ENCODE data around the gene SSB.
"Not testable (repeated sequence)": the region's sequence is repeated elsewhere in the genome, so short reads cannot be mapped to it uniquely, and the experiment has no call there.

Gene SSB

GRCh38 chr2:169756342-169756741, 42.3 kb upstream of the SSB start:
- Histone ChIP-seq H3K4me2 (ENCODE audit: low read depth, low read length) (no peak overlapping the region), H3K4me1 (ENCODE audit: low read length) (no peaks in the 10 kb centered on the region), H3K4me3 (ENCODE audit: low read length) (no peak overlapping the region), H3K27ac (ENCODE audit: low read length) (no peak overlapping the region), H3K9ac (ENCODE audit: low read length) (no peak overlapping the region), H3K36me3 (replicated peaks; ENCODE audit: insufficient read depth, low read length) (no peaks in the 10 kb centered on the region), H3K27me3 (replicated peaks; ENCODE audit: insufficient read depth, low read length) (no peaks in the 10 kb centered on the region), H3K9me3 (replicated peaks; ENCODE audit: insufficient read depth, low read length) (no peaks in the 10 kb centered on the region), H4K20me1 (ENCODE audit: insufficient read depth, low read length) (no peaks in the 10 kb centered on the region), H3F3A (ENCODE audit: insufficient read depth, low read length) (no peaks in the 10 kb centered on the region), H2AFZ (ENCODE audit: low read length) (no peak overlapping the region), H3K79me2 (ENCODE audit: low read length) (no peaks in the 10 kb centered on the region), H3K9me2 (replicated peaks; ENCODE audit: insufficient read depth, low read length) (no peaks in the 10 kb centered on the region)
- no peak for TF ChIP-seq CTCF (IDR thresholded peaks at IDR 0.05; ENCODE audit: low read length)
- no peak for DNase-seq

- no peaks in the 10 kb centered on the region for H3K36me3 ChIP-seq (replicated peaks; ENCODE audit: insufficient read depth, low read length)
- no peaks in the 10 kb centered on the region for H3K79me2 ChIP-seq (ENCODE audit: low read length)
- DNase-seq, result no peak
- no peak overlapping the region for H3K9ac ChIP-seq (ENCODE audit: low read length)
- no peak overlapping the region for H2AFZ ChIP-seq (ENCODE audit: low read length)
- TF ChIP-seq CTCF (IDR thresholded peaks at IDR 0.05; ENCODE audit: low read length) (no peak), EZH2phosphoT487 (IDR thresholded peaks at IDR 0.05; ENCODE audit: low read length) (no peak), EZH2 (optimal IDR thresholded peaks at IDR 0.05; ENCODE audit: low read depth, low read length) (no peak)
- no peak overlapping the region for H3K4me3 ChIP-seq (ENCODE audit: low read length)
- H3K4me2 ChIP-seq (ENCODE audit: low read depth, low read length), result no peak overlapping the region
- no peaks in the 10 kb centered on the region for H3K9me2 ChIP-seq (replicated peaks; ENCODE audit: insufficient read depth, low read length)
- H3F3A ChIP-seq (ENCODE audit: insufficient read depth, low read length), result no peaks in the 10 kb centered on the region
- no peak overlapping the region for H3K27ac ChIP-seq (ENCODE audit: low read length)
- no peaks in the 10 kb centered on the region for H3K9me3 ChIP-seq (replicated peaks; ENCODE audit: insufficient read depth, low read length)
- no peaks in the 10 kb centered on the region for H3K4me1 ChIP-seq (ENCODE audit: low read length)
- H3K27me3 ChIP-seq (replicated peaks; ENCODE audit: insufficient read depth, low read length), result no peaks in the 10 kb centered on the region
- H4K20me1 ChIP-seq (ENCODE audit: insufficient read depth, low read length), result no peaks in the 10 kb centered on the region
Measured at GRCh38 chr2:169757356-169757755, 41.3 kb upstream of the SSB start.

- H3K9me2 ChIP-seq (replicated peaks; ENCODE audit: insufficient read depth, low read length), result no peaks in the 10 kb centered on the region
- no peaks in the 10 kb centered on the region for H3K27me3 ChIP-seq (replicated peaks; ENCODE audit: insufficient read depth, low read length)
- no peak overlapping the region for H3K4me3 ChIP-seq (ENCODE audit: low read length)
- no peak overlapping the region for H2AFZ ChIP-seq (ENCODE audit: low read length)
- H3F3A ChIP-seq (ENCODE audit: insufficient read depth, low read length), result no peaks in the 10 kb centered on the region
- TF ChIP-seq EZH2phosphoT487 (IDR thresholded peaks at IDR 0.05; ENCODE audit: low read length) (no peak), CTCF (IDR thresholded peaks at IDR 0.05; ENCODE audit: low read length) (no peak), EZH2 (optimal IDR thresholded peaks at IDR 0.05; ENCODE audit: low read depth, low read length) (no peak)
- no peak overlapping the region for H3K9ac ChIP-seq (ENCODE audit: low read length)
- no peak overlapping the region for H3K27ac ChIP-seq (ENCODE audit: low read length)
- no peaks in the 10 kb centered on the region for H3K36me3 ChIP-seq (replicated peaks; ENCODE audit: insufficient read depth, low read length)
- H3K4me2 ChIP-seq (ENCODE audit: low read depth, low read length), result no peak overlapping the region
- no peak for DNase-seq
- no peaks in the 10 kb centered on the region for H3K9me3 ChIP-seq (replicated peaks; ENCODE audit: insufficient read depth, low read length)
- H4K20me1 ChIP-seq (ENCODE audit: insufficient read depth, low read length), result no peaks in the 10 kb centered on the region
- H3K4me1 ChIP-seq (ENCODE audit: low read length), result no peaks in the 10 kb centered on the region
- no peaks in the 10 kb centered on the region for H3K79me2 ChIP-seq (ENCODE audit: low read length)
Measured at GRCh38 chr2:169757778-169758177, 40.9 kb upstream of the SSB start.

GRCh38 chr2:169759987-169760386, 38.7 kb upstream of the SSB start:
- no peak overlapping the region for H2AFZ ChIP-seq (ENCODE audit: low read length)
- H3F3A ChIP-seq (ENCODE audit: insufficient read depth, low read length), result no peaks in the 10 kb centered on the region
- no peaks in the 10 kb centered on the region for H3K27me3 ChIP-seq (replicated peaks; ENCODE audit: insufficient read depth, low read length)
- H3K9me2 ChIP-seq (replicated peaks; ENCODE audit: insufficient read depth, low read length), result no peaks in the 10 kb centered on the region
- TF ChIP-seq EZH2 (optimal IDR thresholded peaks at IDR 0.05; ENCODE audit: low read depth, low read length) (no peak), CTCF (IDR thresholded peaks at IDR 0.05; ENCODE audit: low read length) (no peak), EZH2phosphoT487 (IDR thresholded peaks at IDR 0.05; ENCODE audit: low read length) (no peak)
- no peaks in the 10 kb centered on the region for H3K36me3 ChIP-seq (replicated peaks; ENCODE audit: insufficient read depth, low read length)
- H3K9ac ChIP-seq (ENCODE audit: low read length), result no peak overlapping the region
- DNase-seq, result no peak
- H3K9me3 ChIP-seq (replicated peaks; ENCODE audit: insufficient read depth, low read length), result no peaks in the 10 kb centered on the region
- H3K27ac ChIP-seq (ENCODE audit: low read length), result no peak overlapping the region
- no peak overlapping the region for H3K4me2 ChIP-seq (ENCODE audit: low read depth, low read length)
- no peak overlapping the region for H3K4me3 ChIP-seq (ENCODE audit: low read length)
- H4K20me1 ChIP-seq (ENCODE audit: insufficient read depth, low read length), result no peaks in the 10 kb centered on the region
- no peaks in the 10 kb centered on the region for H3K79me2 ChIP-seq (ENCODE audit: low read length)
- H3K4me1 ChIP-seq (ENCODE audit: low read length), result no peaks in the 10 kb centered on the region

- DNase-seq; H3K27me3 ChIP-seq (replicated peaks; ENCODE audit: insufficient read depth, low read length); H3K4me2 ChIP-seq (ENCODE audit: low read depth, low read length); H3F3A ChIP-seq (ENCODE audit: insufficient read depth, low read length); H3K9me2 ChIP-seq (replicated peaks; ENCODE audit: insufficient read depth, low read length); H2AFZ ChIP-seq (ENCODE audit: low read length); H3K4me1 ChIP-seq (ENCODE audit: low read length); H4K20me1 ChIP-seq (ENCODE audit: insufficient read depth, low read length); H3K79me2 ChIP-seq (ENCODE audit: low read length); H3K36me3 ChIP-seq (replicated peaks; ENCODE audit: insufficient read depth, low read length); H3K27ac ChIP-seq (ENCODE audit: low read length); H3K9me3 ChIP-seq (replicated peaks; ENCODE audit: insufficient read depth, low read length); H3K4me3 ChIP-seq (ENCODE audit: low read length); H3K9ac ChIP-seq (ENCODE audit: low read length): not testable (repeated sequence)
Measured at GRCh38 chr2:169760798-169761197, 37.9 kb upstream of the SSB start.
